IMR-90 (cell line): ENCODE data around the gene PAN3. TPM values are rescaled to one million over a fixed set of nuclear protein-coding genes. Genes with fewer than 3 reads are reported as not detected.
A peak's percentile ranks its signal among the peaks of the same experiment; 100 is the strongest.

ENCODE experiments used
- ATAC-seq: fragments of 200-7000 bp; cut with Tn5 transposase; 2 replicates; pipeline ENCODE4 v1.9.1; 2020; ENCODE audit warnings: low read depth, mild to moderate bottlenecking, moderate library complexity
- BruUV-seq: library from RNA; stranded (reverse); fragments of 400-500 nt; replicated peaks from 2 replicates; lab custom pipeline; 2021; lab: Mats Ljungman, UMichigan
- CTCF ChIA-PET: fragments of 300-600 bp; formaldehyde crosslinking; extraction: SDS; loops from one replicate; lab custom pipeline; 2021; ENCODE audit warnings: antibody characterized with exemption; lab: Yijun Ruan, JAX
- POLR2A ChIA-PET: fragments of 300-600 bp; sonication (Branson Sonifier 250); formaldehyde crosslinking; loops from one replicate; lab custom pipeline; 2022; ENCODE audit warnings: antibody characterized with exemption; ENCODE audit not compliant: unreplicated experiment; lab: Charles Lee
- DNase-seq: peaks from one replicate; pipeline ENCODE4 v3.0.0; 2013
- H2AFZ ChIP-seq: replicated peaks from 2 replicates; pipeline ENCODE3; 2013; ENCODE audit warnings: low read length, mild to moderate bottlenecking; ENCODE audit not compliant: poor library complexity
- H2AK5ac ChIP-seq: 2 replicates; pipeline ENCODE4 v1.6.1; 2013; ENCODE audit warnings: low read depth, low read length, inconsistent platforms
- H2AK9ac ChIP-seq: replicated peaks from 2 replicates; pipeline ENCODE3; 2013; ENCODE audit warnings: mild to moderate bottlenecking, low read depth, low read length, moderate library complexity; ENCODE audit not compliant: poor library complexity
- H2BK120ac ChIP-seq: 2 replicates; pipeline ENCODE4 v1.6.1; 2013; ENCODE audit warnings: low read depth, low read length, inconsistent platforms
- H2BK15ac ChIP-seq: 3 replicates; pipeline ENCODE4 v1.6.1; 2013; ENCODE audit warnings: low read depth, low read length, inconsistent platforms
- H2BK20ac ChIP-seq: 2 replicates; pipeline ENCODE4 v1.6.1; 2013; ENCODE audit warnings: low read depth, mild to moderate bottlenecking, inconsistent platforms, low read length, moderate library complexity
- H2BK5ac ChIP-seq: 2 replicates; pipeline ENCODE4 v1.6.1; 2013; ENCODE audit warnings: mild to moderate bottlenecking, low read depth, low read length, inconsistent platforms; ENCODE audit not compliant: poor library complexity, severe bottlenecking
- H3K14ac ChIP-seq: replicated peaks from 2 replicates; pipeline ENCODE4 v1.6.1; 2013; ENCODE audit warnings: low read depth, low read length, inconsistent platforms
- H3K18ac ChIP-seq: 2 replicates; pipeline ENCODE4 v1.6.1; 2013; ENCODE audit warnings: low read depth, low read length, control low read depth
- H3K23ac ChIP-seq: 2 replicates; pipeline ENCODE4 v1.6.1; 2013; ENCODE audit warnings: low read depth, low read length, inconsistent platforms
- H3K27ac ChIP-seq: 2 replicates; pipeline ENCODE4 v1.5.1; 2013; ENCODE audit warnings: mild to moderate bottlenecking, control low read depth, low read length; ENCODE audit not compliant: insufficient read depth
- H3K27me3 ChIP-seq: 2 replicates; pipeline ENCODE4 v1.6.1; 2013; ENCODE audit warnings: low read length; ENCODE audit not compliant: control insufficient read depth, insufficient read depth
- H3K36me3 ChIP-seq: 2 replicates; pipeline ENCODE4 v1.6.1; 2013; ENCODE audit warnings: low read length, mixed read lengths; ENCODE audit not compliant: control insufficient read depth, insufficient read depth
- H3K4ac ChIP-seq: 2 replicates; pipeline ENCODE4 v1.6.1; 2013; ENCODE audit warnings: low read depth, low read length, inconsistent platforms
- H3K4me1 ChIP-seq: 2 replicates; pipeline ENCODE4 v1.6.1; 2013; ENCODE audit warnings: low read length, mixed read lengths; ENCODE audit not compliant: control insufficient read depth, insufficient read depth
- H3K4me2 ChIP-seq: 2 replicates; pipeline ENCODE4 v1.6.1; 2013; ENCODE audit warnings: low read depth, mild to moderate bottlenecking, control low read depth, low read length, moderate library complexity
- H3K4me3 ChIP-seq: 2 replicates; pipeline ENCODE4 v1.5.1; 2013; ENCODE audit warnings: low read depth, mild to moderate bottlenecking, control low read depth, low read length, moderate library complexity; ENCODE audit not compliant: insufficient read depth
- H3K56ac ChIP-seq: 2 replicates; pipeline ENCODE4 v1.6.1; 2013; ENCODE audit warnings: low read length, inconsistent platforms; ENCODE audit not compliant: insufficient read depth; ENCODE audit errors: extremely low read depth
- H3K79me1 ChIP-seq, 2 experiments: 2 replicates each; pipeline ENCODE4 v1.6.1; 2013; ENCODE audit warnings: low read length in 2 of 2, inconsistent platforms in 1 of 2, low read depth in 1 of 2
- H3K9ac ChIP-seq: 2 replicates; pipeline ENCODE4 v1.6.1; 2013; ENCODE audit warnings: low read depth, low read length, control low read depth
- H3K9me1 ChIP-seq: 2 replicates; pipeline ENCODE4 v1.6.1; 2013; ENCODE audit warnings: low read length, inconsistent platforms; ENCODE audit not compliant: insufficient read depth
- H3K9me3 ChIP-seq: 2 replicates; pipeline ENCODE4 v1.6.1; 2013; ENCODE audit warnings: low read length; ENCODE audit not compliant: control insufficient read depth, insufficient read depth
- H4K20me1 ChIP-seq: 2 replicates; pipeline ENCODE4 v1.6.1; 2013; ENCODE audit warnings: low read length, inconsistent platforms; ENCODE audit not compliant: insufficient read depth
- H4K5ac ChIP-seq: 2 replicates; pipeline ENCODE4 v1.6.1; 2013; ENCODE audit warnings: mild to moderate bottlenecking, low read depth, low read length, control low read depth
- H4K8ac ChIP-seq, 2 experiments: 2 replicates each; pipeline ENCODE4 v1.6.1; 2013; ENCODE audit warnings: low read depth in 2 of 2, low read length in 2 of 2, control low read depth in 1 of 2, inconsistent platforms in 1 of 2
- H4K91ac ChIP-seq: 2 replicates; pipeline ENCODE4 v1.6.1; 2013; ENCODE audit warnings: low read depth, low read length, inconsistent platforms; ENCODE audit not compliant: insufficient read depth
- CTCF ChIP-seq: conservative IDR thresholded peaks from 2 replicates; pipeline ENCODE4 v1.5.1; 2012; ENCODE audit warnings: mild to moderate bottlenecking, low read depth, low read length, improper control_type of control experiment
- ELK1 ChIP-seq: fragments of 150-350 bp; IDR thresholded peaks from 2 replicates; pipeline ENCODE4 v1.6.1; 2016; ENCODE audit warnings: low read depth, mild to moderate bottlenecking, low read length, moderate library complexity, borderline replicate concordance
- MAFK ChIP-seq: IDR thresholded peaks from 2 replicates; pipeline ENCODE4 v1.6.1; 2012; ENCODE audit warnings: low read depth, low read length, improper control_type of control experiment
- MAZ ChIP-seq: IDR thresholded peaks from 2 replicates; pipeline ENCODE4 v1.6.1; 2012; ENCODE audit warnings: low read depth, mild to moderate bottlenecking, low read length, improper control_type of control experiment, moderate library complexity, borderline replicate concordance
- MXI1 ChIP-seq: IDR thresholded peaks from 2 replicates; pipeline ENCODE4 v1.6.1; 2012; ENCODE audit warnings: low read depth, mild to moderate bottlenecking, low read length, moderate library complexity, borderline replicate concordance
- RFX5 ChIP-seq: IDR thresholded peaks from 2 replicates; pipeline ENCODE4 v1.8.0; 2012; ENCODE audit warnings: low read depth, mild to moderate bottlenecking, low read length, moderate library complexity
- WGBS, 2 experiments: methylation state at CpG; one replicate each; pipeline versions ENCODE4 v1.1.5 to v1.1.7; 2013; ENCODE audit warnings: missing lambda C conversion rate in 2 of 2; ENCODE audit not compliant: insufficient read length in 1 of 2; ENCODE audit errors: extremely low coverage in 2 of 2; 5-methylcytosine and 5-hydroxymethylcytosine counted together
- dilution Hi-C: fragments of 300-500 bp; cut with HindIII; formaldehyde crosslinking; loops from one replicate; pipeline ENCODE4 v1.14.3; 2018; ENCODE audit warnings: low sequenced_read_pairs; ENCODE audit not compliant: unreplicated experiment
- in situ Hi-C: fragments of 300-500 bp; cut with MboI; formaldehyde crosslinking; loops from 3 replicates; pipeline ENCODE4 v1.14.3; 2019; ENCODE audit warnings: low sequenced_read_pairs, inconsistent platforms, mixed read lengths
- intact Hi-C: fragments of 100-400 bp; cut with micrococcal nuclease; formaldehyde crosslinking; loops from 2 replicates; pipeline ENCODE4 v1.10.0; 2022
- polyA plus RNA-seq, 3 experiments: library from polyadenylated mRNA; depleted of rRNA; stranded (reverse); fragments of >200 nt; gene quantifications; 2 replicates each; pipeline ENCODE4 v1.2.3, GENCODE V29; 2012; ENCODE audit warnings: low replicate concordance in 1 of 3
- total RNA-seq: library from RNA; depleted of rRNA; stranded (reverse); fragments of >200 nt; gene quantifications from 2 replicates; pipeline ENCODE4 v1.2.3, GENCODE V29; 2012

Gene PAN3
- total and polyA plus RNA-seq, 2 of the 4 experiments (the other 2 are of a cell fraction) = 6.6 to 15.1 TPM

- H3K23ac ChIP-seq = no peak overlapping the region
- no peak overlapping the region for H4K8ac ChIP-seq
- no peak overlapping the region for H2AFZ ChIP-seq
- H4K91ac ChIP-seq = no peak overlapping the region
- H3K27me3 ChIP-seq = no peaks in the 10 kb centered on the region
- no peak overlapping the region for H2BK15ac ChIP-seq
- dilution Hi-C loops = no loop called here
- no peaks in the 10 kb centered on the region for H3K9me3 ChIP-seq
- H3K4me2 ChIP-seq = no peak overlapping the region
- BruUV-seq = no TSS peak
- ChIA-PET POLR2A (no interaction called here), CTCF (no interaction called here)
- no peak overlapping the region for H2BK5ac ChIP-seq
- DNase-seq (no peak), ATAC-seq (no peak)
- H3K9me1 ChIP-seq = peaks cover 19% of the 10 kb centered on the region
- H3K56ac ChIP-seq = no peak overlapping the region
- H3K14ac ChIP-seq = no peak overlapping the region
- WGBS, 2 experiments = no CpG with 5 or more reads among the region's 2 CpGs
- in situ Hi-C loops = no loop called here
- H3K4ac ChIP-seq = no peak overlapping the region
- no peak overlapping the region for H4K5ac ChIP-seq
- no peak overlapping the region for H3K18ac ChIP-seq
- no peak overlapping the region for H2AK9ac ChIP-seq
- TF ChIP-seq ELK1 (no peak), RFX5 (no peak), CTCF (no peak), MAFK (no peak), MXI1 (no peak), MAZ (no peak)
- H2BK20ac ChIP-seq = 0 out of 2 replicates have a peak overlapping the region, but pooled peaks have one; percentile 1
- H3K27ac ChIP-seq = no peak overlapping the region
- no peak overlapping the region for H3K4me3 ChIP-seq
- intact Hi-C loops = no loop called here
- H4K20me1 ChIP-seq = no peaks in the 10 kb centered on the region
- peaks cover 35% of the 10 kb centered on the region for H3K4me1 ChIP-seq
- H3K9ac ChIP-seq = no peak overlapping the region
- H3K79me1 ChIP-seq = peaks cover 0 to 4% of the 10 kb centered on the region in 2 experiments; a peak in 1 of 4 replicates
- H2BK120ac ChIP-seq = no peak overlapping the region; the same call in 1 of the 2 replicates
- H2AK5ac ChIP-seq = no peak overlapping the region
- no peaks in the 10 kb centered on the region for H3K36me3 ChIP-seq
Measured at GRCh38 chr13:28342251-28342650, 203.9 kb downstream of the PAN3 start.
